BE2C (cell line): ENCODE data around the gene DNAJC9. TPM values are rescaled to one million over a fixed set of nuclear protein-coding genes. Genes with fewer than 3 reads are reported as not detected.
A peak's percentile ranks its signal among the peaks of the same experiment; 100 is the strongest.

Experiments
- DNase-seq: peaks from one replicate; pipeline ENCODE4 v3.0.0-alpha.2; 2020
- H3K27me3 ChIP-seq: fragments of 250-450 bp; sonication (Bioruptor Pico); 2 replicates; pipeline ENCODE4 v1.5.1; 2020; ENCODE audit warnings: mild to moderate bottlenecking
- H3K36me3 ChIP-seq: fragments of 250-450 bp; sonication (Bioruptor Pico); 2 replicates; pipeline ENCODE4 v1.5.1; 2020; ENCODE audit warnings: mild to moderate bottlenecking
- H3K4me1 ChIP-seq: fragments of 250-450 bp; sonication (Bioruptor Pico); 2 replicates; pipeline ENCODE4 v1.5.1; 2020
- H3K4me3 ChIP-seq: 2 replicates; pipeline ENCODE4 v1.5.1; 2011; ENCODE audit warnings: low read depth, low read length
- H3K9me3 ChIP-seq: fragments of 250-450 bp; sonication (Bioruptor Pico); 2 replicates; pipeline ENCODE4 v1.5.1; 2020
- CTCF ChIP-seq: IDR thresholded peaks from 2 replicates; pipeline ENCODE4 v1.5.1; 2012; ENCODE audit warnings: mild to moderate bottlenecking, low read depth, low read length
- polyA plus RNA-seq: library from polyadenylated mRNA; unstranded; fragments of >200 nt; gene quantifications from one replicate; pipeline ENCODE4 v1.2.1, GENCODE V29; 2012; ENCODE audit warnings: low read depth, missing spikeins; ENCODE audit not compliant: insufficient read length, insufficient read depth

The DNAJC9 gene
- 48.5 TPM for polyA plus RNA-seq

- peak; percentile 96 for DNase-seq
- Histone ChIP-seq H3K36me3 (peaks cover 25% of the 10 kb centered on the region), H3K4me1 (no peaks in the 10 kb centered on the region; the same call in 1 of the 2 replicates), H3K9me3 (no peaks in the 10 kb centered on the region), H3K27me3 (no peaks in the 10 kb centered on the region), H3K4me3 (peak within 1 kb of the TSS; percentile 91)
- TF ChIP-seq CTCF = no peak
Measured at GRCh38 chr10:73246646-73247508, at the start of gene DNAJC9. Gene DNAJC9 (minus strand): TSS chr10:73247255. CDS start chr10:73247189, 66 bp downstream.

GRCh38 chr10:73293461-73293860 is 46.4 kb upstream of the DNAJC9 start:
- no peaks in the 10 kb centered on the region for H3K4me1 ChIP-seq
- no peaks in the 10 kb centered on the region for H3K9me3 ChIP-seq
- no peak for TF ChIP-seq CTCF
- no peak overlapping the region for H3K4me3 ChIP-seq
- H3K27me3 ChIP-seq = peaks cover 16% of the 10 kb centered on the region
- DNase-seq = no peak
- H3K36me3 ChIP-seq = no peaks in the 10 kb centered on the region

GRCh38 chr10:73289958-73290357 is 42.9 kb upstream of the DNAJC9 start:
- H3K27me3 ChIP-seq = no peaks in the 10 kb centered on the region
- no peaks in the 10 kb centered on the region for H3K36me3 ChIP-seq
- no peaks in the 10 kb centered on the region for H3K4me1 ChIP-seq
- H3K4me3 ChIP-seq = no peak overlapping the region
- no peaks in the 10 kb centered on the region for H3K9me3 ChIP-seq
- DNase-seq = no peak
- no peak for TF ChIP-seq CTCF

- no peaks in the 10 kb centered on the region for H3K4me1 ChIP-seq
- H3K27me3 ChIP-seq = no peaks in the 10 kb centered on the region
- no peaks in the 10 kb centered on the region for H3K9me3 ChIP-seq
- no peak overlapping the region for H3K4me3 ChIP-seq
- TF ChIP-seq CTCF = no peak
- H3K36me3 ChIP-seq = no peaks in the 10 kb centered on the region
- no peak for DNase-seq
Measured at GRCh38 chr10:73287441-73287840, 40.4 kb upstream of the DNAJC9 start.

GRCh38 chr10:73281097-73281496 is 34.0 kb upstream of the DNAJC9 start:
- no peak for DNase-seq
- H3K27me3 ChIP-seq = no peaks in the 10 kb centered on the region

More at GRCh38 chr10:73281097-73281496, 34.0 kb upstream of the DNAJC9 start:
- no peaks in the 10 kb centered on the region for H3K4me1 ChIP-seq
- H3K36me3 ChIP-seq = no peaks in the 10 kb centered on the region
- no peak overlapping the region for H3K4me3 ChIP-seq
- no peaks in the 10 kb centered on the region for H3K9me3 ChIP-seq
- no peak for TF ChIP-seq CTCF
